HFFc6 (cell line): ENCODE results near the gene TP53BP1. TPM values are rescaled to one million over a fixed set of nuclear protein-coding genes. Genes with fewer than 3 reads are reported as not detected.

Experiments
- DNase-seq: peaks from one replicate; pipeline ENCODE4 v3.0.0-alpha.2; 2018
- H3K27ac Mint-ChIP-seq: 2 replicates; pipeline ENCODE4 v1.8.0; 2020; ENCODE audit warnings: mild to moderate bottlenecking, mixed read lengths
- H3K27me3 Mint-ChIP-seq: 2 replicates; pipeline ENCODE4 v1.8.0; 2021; ENCODE audit warnings: mild to moderate bottlenecking, moderate library complexity, mixed read lengths; ENCODE audit not compliant: insufficient read depth
- H3K36me3 Mint-ChIP-seq: 2 replicates; pipeline ENCODE4 v1.8.0; 2021; ENCODE audit warnings: low read depth, mixed read lengths
- H3K4me1 Mint-ChIP-seq: 2 replicates; pipeline ENCODE4 v1.8.0; 2020; ENCODE audit warnings: low read depth, mixed read lengths
- H3K4me3 Mint-ChIP-seq: 2 replicates; pipeline ENCODE4 v1.8.0; 2020; ENCODE audit warnings: mild to moderate bottlenecking, moderate library complexity, mixed read lengths
- H3K9me3 Mint-ChIP-seq: 2 replicates; pipeline ENCODE4 v1.8.0; 2020; ENCODE audit warnings: mild to moderate bottlenecking, mixed read lengths
- total RNA-seq, 6 experiments: library from RNA; stranded (reverse); fragmentation: NEBNext Ultra II Directional; extraction: Animal tissue kit (Norgen Biotek cat#: 25700); gene quantifications; 2 replicates in 1 of 6; 3 replicates in 5 of 6; pipeline ENCODE4 v1.2.3, GENCODE V29; 2021
- TF ChIP-seq, protein P1 (sequence below): fragments of 200-600 bp; sonication (generic); IDR thresholded peaks from 2 replicates; pipeline ENCODE4 v1.5.0; 2021; ENCODE audit warnings: antibody characterized with exemption, mild to moderate bottlenecking

Gene TP53BP1
- total RNA-seq, 6 experiments from 2014 or later = 44.7 to 49.5 (median 46.4) TPM

DNA sequence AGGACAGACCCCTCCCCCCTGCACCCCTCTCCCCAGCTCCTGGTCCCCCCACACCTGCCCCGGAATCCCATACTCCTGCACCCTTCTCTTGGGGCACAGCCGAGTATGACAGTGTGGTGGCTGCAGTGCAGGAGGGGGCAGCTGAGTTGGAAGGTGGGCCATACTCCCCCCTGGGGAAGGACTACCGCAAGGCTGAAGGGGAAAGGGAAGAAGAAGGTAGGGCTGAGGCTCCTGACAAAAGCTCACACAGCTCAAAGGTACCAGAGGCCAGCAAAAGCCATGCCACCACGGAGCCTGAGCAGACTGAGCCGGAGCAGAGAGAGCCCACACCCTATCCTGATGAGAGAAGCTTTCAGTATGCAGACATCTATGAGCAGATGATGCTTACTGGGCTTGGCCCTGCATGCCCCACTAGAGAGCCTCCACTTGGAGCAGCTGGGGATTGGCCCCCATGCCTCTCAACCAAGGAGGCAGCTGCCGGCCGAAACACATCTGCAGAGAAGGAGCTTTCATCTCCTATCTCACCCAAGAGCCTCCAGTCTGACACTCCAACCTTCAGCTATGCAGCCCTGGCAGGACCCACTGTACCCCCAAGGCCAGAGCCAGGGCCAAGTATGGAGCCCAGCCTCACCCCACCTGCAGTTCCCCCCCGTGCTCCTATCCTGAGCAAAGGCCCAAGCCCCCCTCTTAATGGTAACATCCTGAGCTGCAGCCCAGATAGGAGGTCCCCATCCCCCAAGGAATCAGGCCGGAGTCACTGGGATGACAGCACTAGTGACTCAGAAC is 34.3 kb upstream of the TP53BP1 start:
- peaks cover 2% of the 10 kb centered on the region for H3K27me3 Mint-ChIP-seq
- 0 out of 2 replicates have a peak overlapping the region, but pooled peaks have one; percentile 13 for H3K27ac Mint-ChIP-seq
- no peak for DNase-seq
- H3K9me3 Mint-ChIP-seq = no peaks in the 10 kb centered on the region
- no peak overlapping the region for H3K4me3 Mint-ChIP-seq
- TF ChIP-seq, protein P1, sequence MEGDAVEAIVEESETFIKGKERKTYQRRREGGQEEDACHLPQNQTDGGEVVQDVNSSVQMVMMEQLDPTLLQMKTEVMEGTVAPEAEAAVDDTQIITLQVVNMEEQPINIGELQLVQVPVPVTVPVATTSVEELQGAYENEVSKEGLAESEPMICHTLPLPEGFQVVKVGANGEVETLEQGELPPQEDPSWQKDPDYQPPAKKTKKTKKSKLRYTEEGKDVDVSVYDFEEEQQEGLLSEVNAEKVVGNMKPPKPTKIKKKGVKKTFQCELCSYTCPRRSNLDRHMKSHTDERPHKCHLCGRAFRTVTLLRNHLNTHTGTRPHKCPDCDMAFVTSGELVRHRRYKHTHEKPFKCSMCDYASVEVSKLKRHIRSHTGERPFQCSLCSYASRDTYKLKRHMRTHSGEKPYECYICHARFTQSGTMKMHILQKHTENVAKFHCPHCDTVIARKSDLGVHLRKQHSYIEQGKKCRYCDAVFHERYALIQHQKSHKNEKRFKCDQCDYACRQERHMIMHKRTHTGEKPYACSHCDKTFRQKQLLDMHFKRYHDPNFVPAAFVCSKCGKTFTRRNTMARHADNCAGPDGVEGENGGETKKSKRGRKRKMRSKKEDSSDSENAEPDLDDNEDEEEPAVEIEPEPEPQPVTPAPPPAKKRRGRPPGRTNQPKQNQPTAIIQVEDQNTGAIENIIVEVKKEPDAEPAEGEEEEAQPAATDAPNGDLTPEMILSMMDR = no peak
- H3K36me3 Mint-ChIP-seq = peaks cover 51% of the 10 kb centered on the region
- peaks cover 53% of the 10 kb centered on the region for H3K4me1 Mint-ChIP-seq

DNA sequence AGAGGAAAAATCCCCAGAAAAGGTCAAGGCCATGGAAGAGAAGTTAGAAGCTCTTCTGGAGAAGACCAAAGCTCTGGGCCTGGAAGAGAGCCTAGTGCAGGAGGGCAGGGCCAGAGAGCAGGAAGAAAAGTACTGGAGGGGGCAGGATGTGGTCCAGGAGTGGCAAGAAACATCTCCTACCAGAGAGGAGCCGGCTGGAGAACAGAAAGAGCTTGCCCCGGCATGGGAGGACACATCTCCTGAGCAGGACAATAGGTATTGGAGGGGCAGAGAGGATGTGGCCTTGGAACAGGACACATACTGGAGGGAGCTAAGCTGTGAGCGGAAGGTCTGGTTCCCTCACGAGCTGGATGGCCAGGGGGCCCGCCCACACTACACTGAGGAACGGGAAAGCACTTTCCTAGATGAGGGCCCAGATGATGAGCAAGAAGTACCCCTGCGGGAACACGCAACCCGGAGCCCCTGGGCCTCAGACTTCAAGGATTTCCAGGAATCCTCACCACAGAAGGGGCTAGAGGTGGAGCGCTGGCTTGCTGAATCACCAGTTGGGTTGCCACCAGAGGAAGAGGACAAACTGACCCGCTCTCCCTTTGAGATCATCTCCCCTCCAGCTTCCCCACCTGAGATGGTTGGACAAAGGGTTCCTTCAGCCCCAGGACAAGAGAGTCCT is 33.4 kb upstream of the TP53BP1 start:
- Mint-ChIP-seq H3K36me3 (peaks cover 59% of the 10 kb centered on the region), H3K4me1 (peaks cover 47% of the 10 kb centered on the region), H3K4me3 (no peak overlapping the region), H3K27me3 (no peaks in the 10 kb centered on the region; the same call in 1 of the 2 replicates), H3K27ac (no peak overlapping the region), H3K9me3 (no peaks in the 10 kb centered on the region)
- TF ChIP-seq, protein P1 = no peak
- no peak for DNase-seq

DNA sequence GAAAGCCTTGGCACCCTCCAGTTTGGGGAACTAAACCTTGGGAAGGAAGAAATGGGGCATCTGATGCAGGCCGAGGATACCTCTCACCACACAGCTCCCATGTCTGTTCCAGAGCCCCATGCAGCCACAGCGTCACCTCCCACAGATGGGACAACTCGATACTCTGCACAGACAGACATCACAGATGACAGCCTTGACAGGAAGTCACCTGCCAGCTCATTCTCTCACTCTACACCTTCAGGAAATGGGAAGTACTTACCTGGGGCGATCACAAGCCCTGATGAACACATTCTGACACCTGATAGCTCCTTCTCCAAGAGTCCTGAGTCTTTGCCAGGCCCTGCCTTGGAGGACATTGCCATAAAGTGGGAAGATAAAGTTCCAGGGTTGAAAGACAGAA is 32.2 kb upstream of the TP53BP1 start:
- Mint-ChIP-seq H3K27ac (no peak overlapping the region), H3K36me3 (peaks cover 59% of the 10 kb centered on the region), H3K4me3 (no peak overlapping the region), H3K27me3 (no peaks in the 10 kb centered on the region; the same call in 1 of the 2 replicates), H3K4me1 (peaks cover 36% of the 10 kb centered on the region), H3K9me3 (no peaks in the 10 kb centered on the region)
- TF ChIP-seq, protein P1 = no peak
- no peak for DNase-seq

DNA sequence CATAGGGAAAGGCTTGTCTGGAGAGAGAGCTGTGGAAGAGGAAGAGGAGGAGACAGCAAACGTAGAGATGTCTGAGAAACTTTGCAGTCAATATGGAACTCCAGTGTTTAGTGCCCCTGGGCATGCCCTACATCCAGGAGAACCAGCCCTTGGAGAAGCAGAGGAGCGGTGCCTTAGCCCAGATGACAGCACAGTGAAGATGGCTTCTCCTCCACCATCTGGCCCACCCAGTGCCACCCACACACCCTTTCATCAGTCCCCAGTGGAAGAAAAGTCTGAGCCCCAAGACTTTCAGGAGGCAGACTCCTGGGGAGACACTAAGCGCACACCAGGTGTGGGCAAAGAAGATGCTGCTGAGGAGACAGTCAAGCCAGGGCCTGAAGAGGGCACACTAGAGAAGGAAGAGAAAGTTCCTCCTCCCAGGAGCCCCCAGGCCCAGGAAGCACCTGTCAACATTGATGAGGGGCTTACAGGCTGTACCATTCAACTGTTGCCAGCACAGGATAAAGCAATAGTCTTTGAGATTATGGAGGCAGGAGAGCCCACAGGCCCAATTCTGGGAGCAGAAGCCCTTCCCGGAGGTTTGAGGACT is 31.4 kb upstream of the TP53BP1 start:
- no peak overlapping the region for H3K27ac Mint-ChIP-seq
- H3K4me1 Mint-ChIP-seq = peaks cover 36% of the 10 kb centered on the region
- H3K9me3 Mint-ChIP-seq = no peaks in the 10 kb centered on the region
- DNase-seq = no peak
- H3K27me3 Mint-ChIP-seq = no peaks in the 10 kb centered on the region; the same call in 1 of the 2 replicates
- no peak overlapping the region for H3K4me3 Mint-ChIP-seq
- peaks cover 51% of the 10 kb centered on the region for H3K36me3 Mint-ChIP-seq
- TF ChIP-seq, protein P1 = no peak

DNA sequence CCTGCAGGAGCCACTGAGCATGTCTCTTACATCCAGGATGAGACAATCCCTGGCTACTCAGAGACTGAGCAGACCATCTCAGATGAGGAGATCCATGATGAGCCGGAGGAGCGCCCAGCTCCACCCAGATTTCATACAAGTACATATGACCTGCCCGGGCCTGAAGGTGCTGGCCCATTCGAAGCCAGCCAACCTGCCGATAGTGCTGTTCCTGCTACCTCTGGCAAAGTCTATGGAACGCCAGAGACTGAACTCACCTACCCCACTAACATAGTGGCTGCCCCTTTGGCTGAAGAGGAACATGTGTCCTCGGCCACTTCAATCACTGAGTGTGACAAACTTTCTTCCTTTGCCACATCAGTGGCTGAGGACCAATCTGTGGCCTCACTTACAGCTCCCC is 30.7 kb upstream of the TP53BP1 start:
- peaks cover 50% of the 10 kb centered on the region for H3K36me3 Mint-ChIP-seq

More for the DNA sequence above, 30.7 kb upstream of the TP53BP1 start:
- peaks cover 41% of the 10 kb centered on the region for H3K4me1 Mint-ChIP-seq
- TF ChIP-seq, protein P1 = no peak
- H3K9me3 Mint-ChIP-seq = no peaks in the 10 kb centered on the region
- no peak for DNase-seq
- H3K27ac Mint-ChIP-seq = no peak overlapping the region
- no peaks in the 10 kb centered on the region for H3K27me3 Mint-ChIP-seq
- H3K4me3 Mint-ChIP-seq = no peak overlapping the region
